Sigmoid colon (tissue), 4 donors: Measurements from ENCODE around the gene ANKRD44.

Experiments used
- EP300 ChIP-seq, 4 donors: sonication (generic); formaldehyde crosslinking; IDR thresholded peaks; one replicate each; pipeline ENCODE4 v1.6.1; 2017; ENCODE audit warnings: antibody characterized with exemption in 4 of 4
- POLR2A ChIP-seq, 2 donors: fragments of 450-650 bp; IDR thresholded peaks; one replicate each; pipeline ENCODE4 v1.6.1; 2016; ENCODE audit warnings: antibody characterized with exemption in 2 of 2, mild to moderate bottlenecking in 2 of 2, moderate library complexity in 2 of 2
- POLR2AphosphoS5 ChIP-seq, 4 donors: sonication (generic); formaldehyde crosslinking; IDR thresholded peaks; one replicate each; pipeline ENCODE4 v1.6.1; 2017; ENCODE audit warnings: antibody characterized with exemption in 4 of 4
- TF ChIP-seq, protein P1 (sequence below), 4 experiments: fragments of 450-650 bp in 3 of 4; fragments of 200-600 bp in 1 of 4; IDR thresholded peaks; one replicate each; pipeline ENCODE4 v1.5.1; 2016 to 2019; ENCODE audit warnings: antibody characterized with exemption in 4 of 4, mild to moderate bottlenecking in 3 of 4, moderate library complexity in 2 of 4

DNA sequence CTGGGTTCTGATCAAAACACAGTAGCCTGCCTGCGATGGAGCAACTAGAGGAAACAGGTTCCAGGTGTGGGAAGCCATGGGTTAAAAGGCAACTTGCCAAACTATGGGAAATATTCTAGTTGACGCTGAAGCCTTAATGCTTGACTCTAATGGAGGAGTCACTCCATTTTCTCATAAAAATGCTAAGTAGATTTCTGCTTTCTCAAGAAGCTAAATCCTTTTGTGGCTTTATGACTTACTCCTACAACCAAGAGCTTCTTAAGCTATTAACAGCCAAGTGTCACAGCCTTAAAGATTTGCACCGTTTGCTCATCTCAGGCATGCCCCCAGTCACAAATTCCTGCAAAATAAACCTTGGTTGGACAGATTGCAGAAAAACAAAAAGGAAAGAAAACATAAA, 25.2 kb downstream of the ANKRD44 start:
- TF ChIP-seq, protein P1, sequence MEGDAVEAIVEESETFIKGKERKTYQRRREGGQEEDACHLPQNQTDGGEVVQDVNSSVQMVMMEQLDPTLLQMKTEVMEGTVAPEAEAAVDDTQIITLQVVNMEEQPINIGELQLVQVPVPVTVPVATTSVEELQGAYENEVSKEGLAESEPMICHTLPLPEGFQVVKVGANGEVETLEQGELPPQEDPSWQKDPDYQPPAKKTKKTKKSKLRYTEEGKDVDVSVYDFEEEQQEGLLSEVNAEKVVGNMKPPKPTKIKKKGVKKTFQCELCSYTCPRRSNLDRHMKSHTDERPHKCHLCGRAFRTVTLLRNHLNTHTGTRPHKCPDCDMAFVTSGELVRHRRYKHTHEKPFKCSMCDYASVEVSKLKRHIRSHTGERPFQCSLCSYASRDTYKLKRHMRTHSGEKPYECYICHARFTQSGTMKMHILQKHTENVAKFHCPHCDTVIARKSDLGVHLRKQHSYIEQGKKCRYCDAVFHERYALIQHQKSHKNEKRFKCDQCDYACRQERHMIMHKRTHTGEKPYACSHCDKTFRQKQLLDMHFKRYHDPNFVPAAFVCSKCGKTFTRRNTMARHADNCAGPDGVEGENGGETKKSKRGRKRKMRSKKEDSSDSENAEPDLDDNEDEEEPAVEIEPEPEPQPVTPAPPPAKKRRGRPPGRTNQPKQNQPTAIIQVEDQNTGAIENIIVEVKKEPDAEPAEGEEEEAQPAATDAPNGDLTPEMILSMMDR (IDR thresholded peaks at IDR 0.05), result no peak
- no peak for TF ChIP-seq POLR2AphosphoS5 (IDR thresholded peaks at IDR 0.05)
- no peak for TF ChIP-seq POLR2A (IDR thresholded peaks at IDR 0.05)
- no peak for TF ChIP-seq EP300 (IDR thresholded peaks at IDR 0.05)
